Body of pancreas (tissue), 4 donors: ENCODE measurements around the gene PTPRD.

Experiments used
- POLR2A ChIP-seq, 3 donors: fragments of 450-650 bp; IDR thresholded peaks; one replicate each; pipeline ENCODE4 v1.6.1; 2016; ENCODE audit warnings: antibody characterized with exemption in 3 of 3, mild to moderate bottlenecking in 2 of 3
- TF ChIP-seq, protein P1 (sequence below), 7 experiments: fragments of 450-650 bp in 4 of 7; fragments of 200-600 bp in 3 of 7; sonication (generic) in 3 of 7; IDR thresholded peaks; one replicate each; pipeline ENCODE4 v1.5.1; 2016 to 2019; ENCODE audit warnings: antibody characterized with exemption in 7 of 7

GRCh38 chr9:8958358-8958757, 1654.4 kb downstream of the PTPRD start:
- TF ChIP-seq, protein P1, sequence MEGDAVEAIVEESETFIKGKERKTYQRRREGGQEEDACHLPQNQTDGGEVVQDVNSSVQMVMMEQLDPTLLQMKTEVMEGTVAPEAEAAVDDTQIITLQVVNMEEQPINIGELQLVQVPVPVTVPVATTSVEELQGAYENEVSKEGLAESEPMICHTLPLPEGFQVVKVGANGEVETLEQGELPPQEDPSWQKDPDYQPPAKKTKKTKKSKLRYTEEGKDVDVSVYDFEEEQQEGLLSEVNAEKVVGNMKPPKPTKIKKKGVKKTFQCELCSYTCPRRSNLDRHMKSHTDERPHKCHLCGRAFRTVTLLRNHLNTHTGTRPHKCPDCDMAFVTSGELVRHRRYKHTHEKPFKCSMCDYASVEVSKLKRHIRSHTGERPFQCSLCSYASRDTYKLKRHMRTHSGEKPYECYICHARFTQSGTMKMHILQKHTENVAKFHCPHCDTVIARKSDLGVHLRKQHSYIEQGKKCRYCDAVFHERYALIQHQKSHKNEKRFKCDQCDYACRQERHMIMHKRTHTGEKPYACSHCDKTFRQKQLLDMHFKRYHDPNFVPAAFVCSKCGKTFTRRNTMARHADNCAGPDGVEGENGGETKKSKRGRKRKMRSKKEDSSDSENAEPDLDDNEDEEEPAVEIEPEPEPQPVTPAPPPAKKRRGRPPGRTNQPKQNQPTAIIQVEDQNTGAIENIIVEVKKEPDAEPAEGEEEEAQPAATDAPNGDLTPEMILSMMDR (IDR thresholded peaks at IDR 0.05), result no peak
- TF ChIP-seq POLR2A (IDR thresholded peaks at IDR 0.05), result no peak
